DMS53 treated with DMSO at 0.1 percent for 48 hours (cell line): Measurements from ENCODE around the gene TMPRSS3.
A peak's percentile ranks its signal among the peaks of the same experiment; 100 is the strongest.

Experiments
- DNase-seq: peaks from one replicate; lab custom pipeline; 2025; ENCODE audit not compliant: unreplicated experiment; lab: John Stamatoyannopoulos, UW

The TMPRSS3 gene

GRCh38 chr21:42390193-42390592 is 5.7 kb downstream of the TMPRSS3 start:
- DNase-seq: no peak

DNA sequence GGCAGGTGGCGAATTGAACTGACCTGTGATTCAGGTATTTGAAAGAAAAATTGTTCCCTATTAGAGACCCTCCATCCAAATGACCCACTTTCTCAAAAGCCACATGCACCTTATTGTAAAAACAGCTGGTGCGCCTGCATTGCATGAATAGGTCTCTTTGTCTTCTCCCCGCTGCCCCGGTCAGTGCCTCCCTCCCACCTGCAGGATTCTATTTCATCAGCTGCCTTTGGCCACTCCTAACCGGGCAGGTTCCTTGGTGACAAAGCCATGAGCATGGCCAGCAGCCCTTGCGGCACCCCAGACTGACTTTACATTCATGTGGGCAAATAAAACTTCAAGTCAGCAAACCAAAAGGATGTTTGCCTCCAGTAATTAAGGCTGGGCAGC is 6.4 kb downstream of the TMPRSS3 start:
- peak; percentile 55 for DNase-seq

DNA sequence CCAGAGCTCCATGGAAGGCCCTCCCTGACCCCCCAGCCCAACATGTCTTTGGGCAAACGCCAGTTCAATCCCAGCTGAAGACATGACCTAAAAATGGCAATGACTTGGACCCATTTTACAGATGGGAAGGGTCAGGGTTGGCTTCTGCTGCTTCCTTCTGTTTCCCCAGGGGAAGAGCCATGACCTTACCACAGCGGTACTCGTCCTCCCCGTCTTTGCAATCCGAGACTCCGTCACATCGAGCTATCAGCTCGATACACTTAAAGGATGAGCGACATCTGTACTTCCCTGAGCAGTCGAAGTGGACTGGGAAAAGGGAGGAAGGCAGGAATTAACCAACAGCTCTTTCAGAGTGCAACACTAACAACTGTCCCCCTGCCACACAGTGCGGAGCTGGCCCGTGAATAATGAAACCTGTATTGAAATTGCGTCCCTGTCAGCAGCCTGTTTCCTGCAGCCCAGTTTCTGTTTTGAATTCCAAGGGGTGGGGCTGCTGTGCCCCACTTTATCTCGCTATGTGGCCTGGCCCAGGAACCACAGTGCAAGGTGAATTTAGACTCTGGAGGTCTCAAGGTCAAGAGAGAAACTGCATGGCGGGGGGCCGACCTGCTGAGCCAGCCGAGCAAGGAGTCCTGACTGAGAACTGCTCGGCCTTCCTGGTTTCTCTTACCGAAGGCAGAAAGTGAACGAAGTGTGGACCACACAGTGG is 7.0 kb downstream of the TMPRSS3 start:
- DNase-seq: peak; percentile 11

GRCh38 chr21:42387843-42388340 is 8.0 kb downstream of the TMPRSS3 start:
- no peak for DNase-seq

- DNase-seq: no peak
Observed at GRCh38 chr21:42387164-42387563, 8.7 kb downstream of the TMPRSS3 start.

DNA sequence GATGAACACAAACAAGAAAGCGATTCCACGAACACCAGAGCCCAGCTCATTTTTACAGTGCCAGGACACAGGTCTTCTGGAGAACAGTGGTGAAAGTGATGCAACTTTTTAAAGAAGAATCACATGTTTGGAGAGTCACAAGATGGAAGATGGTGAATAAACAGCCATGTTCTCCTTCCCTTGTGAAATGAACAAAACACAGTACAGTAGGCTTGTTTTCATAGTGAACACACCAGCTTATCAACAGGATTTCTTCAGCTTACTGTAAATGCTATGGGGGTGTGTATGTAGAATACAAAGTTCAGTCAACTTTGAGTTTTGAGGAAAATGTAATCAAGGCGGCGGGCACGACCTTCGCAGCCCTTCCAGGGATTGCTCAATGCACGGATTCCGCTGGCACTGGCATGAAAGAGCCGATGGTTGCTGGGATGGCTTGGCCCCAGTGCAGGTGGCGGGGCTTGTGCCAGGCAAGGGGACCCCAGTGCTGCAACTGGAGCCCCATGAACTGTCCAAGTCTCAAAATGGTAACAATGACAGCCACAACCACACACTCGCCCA is 9.7 kb downstream of the TMPRSS3 start:
- no peak for DNase-seq

DNA sequence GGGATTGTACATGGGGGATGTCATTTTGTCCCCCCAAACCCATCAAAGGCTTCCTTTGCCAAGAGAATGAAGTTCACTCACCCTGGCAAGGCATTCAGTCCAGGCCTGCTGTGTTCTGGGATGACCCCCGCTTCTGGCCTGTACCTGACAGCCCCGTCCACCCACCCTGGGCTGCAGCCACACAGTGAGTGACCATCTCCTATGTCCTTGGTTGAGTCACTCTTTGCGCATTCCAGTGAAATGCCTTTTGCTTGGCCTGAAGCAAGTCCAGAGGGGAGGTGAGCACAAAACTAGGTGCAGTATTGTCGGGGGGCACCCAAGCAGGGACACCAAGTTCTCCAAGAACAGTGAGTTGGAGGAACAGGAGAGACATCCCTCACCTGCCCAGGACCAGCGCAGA is 10.2 kb downstream of the TMPRSS3 start:
- no peak for DNase-seq

GRCh38 chr21:42384989-42385388 is 10.9 kb downstream of the TMPRSS3 start:
- DNase-seq: no peak

DNA sequence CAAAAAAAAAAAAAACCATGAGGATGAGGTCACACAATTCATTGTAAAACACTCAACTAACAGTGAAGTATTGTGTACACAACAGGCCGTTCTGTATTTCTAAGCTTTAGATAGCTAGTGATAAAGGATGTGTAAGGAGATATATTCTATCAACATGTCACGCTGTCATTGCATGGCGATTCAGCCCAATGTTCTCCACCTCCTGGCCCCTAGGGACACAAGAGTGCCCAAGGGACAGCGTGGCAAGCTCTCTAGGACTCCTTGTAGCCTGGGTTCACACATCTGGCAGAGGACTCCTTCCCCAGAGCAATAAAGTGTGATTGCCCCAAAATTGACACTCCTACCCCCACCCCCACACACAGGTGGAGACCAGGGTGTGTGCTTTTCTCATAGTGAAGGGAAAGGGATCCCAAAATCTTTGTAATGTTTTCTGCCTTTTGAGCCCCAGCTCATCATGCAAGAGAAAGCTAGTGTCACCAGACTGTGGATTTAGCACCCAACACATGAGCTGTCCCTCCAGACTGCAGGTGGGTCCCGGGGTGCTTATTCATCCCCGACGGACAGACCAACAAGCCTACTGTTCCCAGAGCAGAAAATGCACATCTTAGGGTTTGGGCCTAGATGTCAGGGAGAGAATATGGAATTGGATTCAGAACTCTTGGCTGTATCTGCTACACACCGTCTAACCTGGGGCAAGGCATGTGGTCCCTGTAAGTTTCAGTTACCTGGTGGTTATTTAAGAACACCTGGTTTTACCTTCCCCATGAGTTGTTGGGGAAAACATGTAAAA is 11.5 kb downstream of the TMPRSS3 start:
- DNase-seq: peak; percentile 57

GRCh38 chr21:42383331-42383730 is 12.5 kb downstream of the TMPRSS3 start:
- DNase-seq: no peak

DNA sequence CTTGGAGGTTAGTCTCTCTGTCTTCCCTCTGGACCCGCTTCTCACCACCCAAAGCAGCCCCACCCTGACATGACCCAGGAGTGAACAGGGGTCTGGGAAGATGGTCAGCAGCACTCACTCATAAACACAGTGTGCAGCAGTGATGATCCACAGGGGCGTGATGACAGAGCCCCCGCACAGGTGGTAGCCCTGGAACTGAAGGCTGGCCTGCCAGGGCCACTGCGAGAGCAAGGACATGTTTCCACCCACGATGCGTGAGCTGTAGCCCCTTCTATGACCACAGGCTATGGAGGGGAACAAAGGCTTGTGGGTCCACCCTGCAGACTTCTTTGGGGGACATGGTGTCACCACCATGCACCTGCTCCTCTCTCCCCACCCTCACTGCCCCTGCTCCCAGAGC is 12.9 kb downstream of the TMPRSS3 start:
- DNase-seq: no peak

DNA sequence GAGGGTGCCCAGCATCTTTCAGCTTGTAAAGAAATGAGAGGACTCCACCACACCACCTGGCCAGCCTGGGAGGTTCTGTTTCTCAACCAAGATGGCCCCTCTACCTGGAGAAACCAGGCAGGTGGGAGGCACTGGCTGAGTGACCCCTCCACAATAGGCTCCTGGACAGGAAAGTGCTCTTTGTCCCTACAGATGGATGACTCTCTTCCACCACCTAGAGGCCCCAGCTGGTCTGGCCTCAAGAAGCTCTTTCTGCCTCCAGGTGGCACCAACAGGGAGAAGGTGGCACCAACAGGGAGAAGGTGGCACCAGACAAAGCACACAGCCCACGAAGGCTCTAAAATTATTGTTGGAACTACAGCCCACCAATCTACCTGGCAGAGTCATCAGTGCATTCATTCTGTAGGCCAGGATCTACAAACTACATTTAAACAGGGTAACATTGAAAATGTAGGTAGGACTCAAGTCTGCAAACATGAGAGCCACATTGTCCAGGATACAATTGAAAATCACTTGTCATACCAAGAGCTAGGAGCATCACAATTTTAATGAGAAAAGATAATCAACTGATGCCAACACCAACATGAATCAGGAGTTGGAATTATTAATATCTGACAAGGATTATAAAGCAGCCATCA is 14.4 kb downstream of the TMPRSS3 start:
- DNase-seq: peak; percentile 63

DNA sequence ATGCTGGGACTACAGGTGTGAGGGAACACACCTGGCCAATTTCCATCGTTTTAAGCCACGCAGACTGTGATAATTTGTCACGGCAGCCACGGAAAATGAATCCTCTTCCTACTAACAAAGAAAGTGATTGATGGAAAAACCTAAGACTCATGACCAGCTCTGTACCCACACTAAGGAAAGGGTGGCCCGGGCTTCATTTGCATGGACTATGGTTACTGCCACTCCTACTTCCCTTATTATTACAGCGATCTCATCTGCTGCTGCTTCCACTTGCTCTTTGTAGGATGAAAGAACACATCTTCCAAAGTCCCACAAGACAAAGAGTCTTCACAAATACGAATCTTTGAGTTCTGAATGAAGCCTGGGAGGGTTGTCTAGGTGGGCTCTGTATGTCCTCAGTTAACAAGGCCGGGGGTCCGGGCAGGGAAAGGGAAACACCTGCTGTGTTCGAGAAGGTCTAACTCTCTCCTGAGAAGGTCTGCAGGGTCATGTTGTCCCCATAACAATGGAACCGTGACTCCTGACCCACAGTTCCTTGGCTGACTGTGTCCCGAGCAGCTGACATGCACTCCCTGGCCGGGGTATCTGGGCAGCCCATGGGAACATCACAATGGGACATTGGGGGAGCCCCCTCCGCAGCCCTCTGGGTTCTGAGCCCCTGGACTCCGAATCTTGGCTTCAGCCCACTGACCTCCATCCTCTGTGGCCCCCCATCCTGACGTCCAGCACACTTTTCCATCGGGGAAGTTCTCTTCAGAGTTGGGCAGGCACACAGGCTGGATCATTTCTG is 16.2 kb downstream of the TMPRSS3 start:
- DNase-seq: no peak

- DNase-seq: no peak
Observed at GRCh38 chr21:42378418-42378817, 17.4 kb downstream of the TMPRSS3 start.

DNA sequence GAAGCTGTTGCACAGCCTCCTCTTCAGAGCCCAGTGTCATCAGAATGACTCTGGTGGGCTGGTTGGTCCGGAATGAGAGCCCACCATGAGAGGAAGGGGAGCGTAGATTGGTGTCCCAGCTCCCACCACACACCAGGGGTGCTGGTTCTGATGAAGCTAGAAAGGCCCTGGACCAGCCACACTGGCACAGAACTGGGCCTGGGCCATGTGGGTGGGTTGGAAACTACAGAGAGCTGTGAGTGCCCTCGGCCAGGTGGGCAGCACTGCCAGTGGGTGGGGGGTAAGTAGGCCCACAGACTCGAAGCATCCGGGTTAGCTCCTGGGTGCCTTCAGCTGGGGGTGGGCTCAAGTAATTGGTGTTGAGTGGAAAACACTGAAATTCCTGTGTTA is 17.9 kb downstream of the TMPRSS3 start:
- DNase-seq: no peak

DNA sequence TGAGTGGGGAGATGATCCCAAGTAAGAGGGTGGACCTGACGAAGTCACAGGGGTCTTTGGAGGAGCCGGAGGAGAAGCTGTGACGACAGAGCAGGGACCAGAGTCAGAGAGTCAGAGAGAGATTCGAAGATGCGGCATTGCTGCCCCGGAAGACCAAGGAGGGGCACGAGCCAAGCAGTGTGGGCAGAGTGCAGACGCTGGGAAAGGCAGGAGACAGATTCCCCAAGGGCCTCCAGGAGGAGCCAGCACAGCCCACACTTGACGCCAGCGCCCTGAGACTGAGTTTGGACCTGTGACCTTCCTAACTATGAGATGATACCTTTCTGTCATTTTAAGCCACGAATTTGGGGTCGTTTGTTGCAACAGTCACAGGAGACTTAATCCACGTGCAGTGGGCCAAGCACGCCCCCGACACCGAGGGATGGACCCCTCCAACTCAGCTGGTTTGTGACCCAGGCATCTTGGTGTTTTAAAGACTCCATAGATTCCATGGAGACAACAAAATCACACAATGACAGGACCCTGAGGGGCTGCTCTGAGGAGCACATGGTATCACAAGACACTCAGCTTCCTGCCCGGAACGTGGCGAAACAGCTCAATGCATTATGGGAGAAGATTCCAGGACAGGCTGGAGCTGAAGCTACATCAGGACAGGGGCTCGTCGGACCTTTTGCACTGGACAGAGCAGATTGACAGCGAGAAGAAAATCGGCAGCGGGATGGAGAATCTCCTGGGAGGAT is 18.5 kb downstream of the TMPRSS3 start:
- no peak for DNase-seq

DNA sequence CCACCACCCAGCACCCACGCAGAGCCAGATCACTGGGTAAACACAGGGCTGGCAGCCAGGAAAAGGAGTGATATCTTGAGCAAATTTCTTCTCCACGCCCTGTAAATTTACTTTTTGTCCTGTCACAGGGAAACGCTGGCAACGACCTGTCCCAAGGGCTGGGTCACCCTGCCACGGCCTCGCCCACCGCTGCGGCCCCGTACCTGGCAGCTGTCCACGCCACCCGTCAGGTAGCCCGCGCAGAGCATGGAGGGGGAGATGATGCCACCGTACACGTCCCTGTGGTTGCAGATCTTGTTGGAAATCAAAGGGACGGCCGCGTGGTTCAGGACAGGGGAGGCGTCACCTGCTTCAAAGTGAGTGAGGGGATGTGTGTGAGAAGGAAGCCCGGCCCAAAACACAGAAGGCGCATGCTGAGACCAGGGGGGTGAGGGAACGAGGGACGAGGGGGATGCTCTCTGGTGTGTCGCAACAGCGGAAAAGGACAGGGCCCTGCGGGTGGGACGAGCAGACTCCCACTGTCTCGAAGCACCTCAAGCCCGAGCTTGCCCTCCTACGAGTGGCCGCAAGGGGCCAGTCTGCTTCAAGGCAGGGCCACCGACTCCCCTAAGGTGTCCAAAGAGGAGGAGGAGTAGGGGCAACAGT is 19.4 kb downstream of the TMPRSS3 start:
- DNase-seq: no peak

GRCh38 chr21:42375966-42376337 is 19.9 kb downstream of the TMPRSS3 start:
- no peak for DNase-seq

DNA sequence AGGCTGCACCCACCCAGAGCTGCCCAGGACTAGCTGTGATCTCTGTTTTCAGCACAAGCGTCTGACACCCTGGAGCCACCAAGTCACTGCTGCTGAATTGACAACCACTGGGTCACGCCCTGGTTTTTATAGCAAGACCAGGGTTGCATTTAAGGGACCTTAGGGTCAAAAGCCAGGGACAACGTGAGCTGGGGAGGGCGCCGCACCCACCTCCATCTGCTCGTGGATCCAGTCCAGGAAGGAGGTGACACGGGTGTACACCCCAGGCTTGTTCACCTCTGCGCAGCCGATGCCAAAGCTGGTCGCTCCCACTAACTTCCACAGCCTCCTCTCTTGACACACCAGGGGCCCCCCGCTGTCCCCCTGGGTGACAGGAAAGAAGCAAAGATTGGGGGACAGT is 20.3 kb downstream of the TMPRSS3 start:
- DNase-seq: no peak
